K562 (cell line): ENCODE measurements around the gene ADPGK. TPM values are rescaled to one million over a fixed set of nuclear protein-coding genes. Genes with fewer than 3 reads are reported as not detected.

ENCODE experiments used
- CCNT2 ChIP-seq: IDR thresholded peaks from 2 replicates; pipeline ENCODE4 v1.6.1; 2011; ENCODE audit warnings: borderline replicate concordance, low read depth, mild to moderate bottlenecking, moderate library complexity, mixed read lengths, low read length; ENCODE audit not compliant: insufficient read length; ENCODE audit errors: extremely low read depth
- CREBBP ChIP-seq: IDR thresholded peaks from one replicate; pipeline ENCODE4 v1.6.1; 2012; ENCODE audit warnings: low read depth, mild to moderate bottlenecking, control low read depth, inconsistent platforms, low read length
- DIDO1 ChIP-seq: fragments of 450-650 bp; IDR thresholded peaks from 2 replicates; pipeline ENCODE4 v1.6.1; 2016; ENCODE audit warnings: low read depth, missing biosample characterization, missing genetic modification characterization
- E2F6 ChIP-seq, 2 experiments: IDR thresholded peaks; 2 replicates each; pipeline ENCODE4 v1.6.1; 2011; ENCODE audit warnings: borderline replicate concordance in 1 of 2, control low read depth in 1 of 2, low read depth in 1 of 2, low read length in 1 of 2, mild to moderate bottlenecking in 1 of 2, mixed read lengths in 1 of 2, moderate library complexity in 1 of 2; ENCODE audit not compliant: insufficient read depth in 1 of 2, insufficient read length in 1 of 2, poor library complexity in 1 of 2, severe bottlenecking in 1 of 2; ENCODE audit errors: extremely low read depth in 1 of 2
- ELF2 ChIP-seq: fragments of 250-450 bp; sonication (Bioruptor Pico); IDR thresholded peaks from 2 replicates; pipeline ENCODE4 v1.5.0; 2021; ENCODE audit warnings: mild to moderate bottlenecking
- GTF3C2 ChIP-seq: IDR thresholded peaks from 3 replicates; pipeline ENCODE4 v1.6.1; 2011; ENCODE audit warnings: borderline replicate concordance, mild to moderate bottlenecking, moderate library complexity; ENCODE audit not compliant: insufficient read length; ENCODE audit errors: extremely low read depth
- HOXB6 ChIP-seq: fragments of 250-450 bp; sonication (Bioruptor Pico); IDR thresholded peaks from 2 replicates; pipeline ENCODE4 v1.5.1; 2022; ENCODE audit warnings: mild to moderate bottlenecking, borderline replicate concordance
- MBD1 ChIP-seq: fragments of 250-450 bp; sonication (Bioruptor Pico); IDR thresholded peaks from 2 replicates; pipeline ENCODE4 v1.8.0; 2022; ENCODE audit warnings: inconsistent platforms
- MYNN ChIP-seq, 2 experiments: sonication (generic); formaldehyde crosslinking in 1 of 2; IDR thresholded peaks; 2 replicates each; pipeline versions ENCODE4 v1.5.0 to v1.6.1; 2016 to 2020; ENCODE audit warnings: antibody characterized with exemption in 1 of 2, missing genetic modification reagents in 1 of 2
- NCOA2 ChIP-seq, 2 experiments: fragments of 450-650 bp; IDR thresholded peaks; 2 replicates each; pipeline ENCODE4 v1.6.1; 2018; ENCODE audit warnings: mild to moderate bottlenecking in 2 of 2, moderate library complexity in 1 of 2; ENCODE audit not compliant: partially characterized antibody in 2 of 2
- SMAD4 ChIP-seq: fragments of 250-450 bp; sonication (Bioruptor Pico); conservative IDR thresholded peaks from 2 replicates; pipeline ENCODE4 v1.8.0; 2021; ENCODE audit warnings: inconsistent platforms, mild to moderate bottlenecking, moderate library complexity
- SMC3 ChIP-seq: conservative IDR thresholded peaks from 2 replicates; pipeline ENCODE4 v1.6.1; 2011; ENCODE audit warnings: low read depth, low read length, improper control_type of control experiment; ENCODE audit not compliant: insufficient read depth
- TEAD2 ChIP-seq: fragments of 450-650 bp; IDR thresholded peaks from 2 replicates; pipeline ENCODE4 v1.6.1; 2016; ENCODE audit warnings: missing genetic modification characterization, control low read depth, missing compliant biosample characterization
- ZBTB2 ChIP-seq: fragments of 450-650 bp; IDR thresholded peaks from 2 replicates; pipeline ENCODE4 v1.6.1; 2016; ENCODE audit warnings: antibody characterized with exemption
- ZFP30 ChIP-seq: fragments of 250-450 bp; sonication (Bioruptor Pico); IDR thresholded peaks from 2 replicates; pipeline ENCODE4 v1.8.0; 2022; ENCODE audit warnings: moderate library complexity, mild to moderate bottlenecking, inconsistent platforms, borderline replicate concordance
- ZNF143 ChIP-seq: sonication (generic); formaldehyde crosslinking; IDR thresholded peaks from 2 replicates; pipeline ENCODE4 v1.9.0; 2022; ENCODE audit warnings: mild to moderate bottlenecking, missing genetic modification reagents
- ZNF347 ChIP-seq: fragments of 450-650 bp; formaldehyde crosslinking; IDR thresholded peaks from 2 replicates; pipeline ENCODE4 v1.4.0; 2020; ENCODE audit warnings: low read depth, mild to moderate bottlenecking, moderate library complexity
- ZNF583 ChIP-seq: fragments of 250-450 bp; sonication (Bioruptor Pico); IDR thresholded peaks from 2 replicates; pipeline ENCODE4 v1.4.0; 2020
- polyA plus RNA-seq, 8 experiments: library from polyadenylated mRNA; depleted of rRNA in 4 of 8; stranded (reverse) in 5 of 8; unstranded in 3 of 8; fragments of >200 nt; fragmentation: Nextera tagmentation in 2 of 8; fragmentation: Illumina TruSeq in 1 of 8; extraction: Ambion mirVana in 2 of 8; extraction: Trizol in 1 of 8; gene quantifications; 2 replicates each; pipeline versions ENCODE4 v1.2.1 to v1.2.3, GENCODE V29; 2011 to 2014; ENCODE audit warnings: inconsistent platforms in 1 of 8, missing spikeins in 1 of 8
- total RNA-seq, 7 experiments: library from RNA; depleted of rRNA in 6 of 7; stranded (reverse); fragments of >200 nt in 6 of 7; fragmentation: Illumina TruSeq in 2 of 7; extraction: Trizol in 2 of 7; gene quantifications; 2 replicates each; pipeline versions ENCODE4 v1.2.1 to v1.2.3, GENCODE V29; 2011 to 2021; ENCODE audit warnings: low replicate concordance in 1 of 7

Gene ADPGK
- total and polyA plus RNA-seq, 9 of the 15 experiments (the other 6 are each of a cell fraction or from before 2014, with no cell fraction given) = 13.4 to 97.4 (median 48.5) TPM

GRCh38 chr15:72783640-72784455 lies at the start of gene ADPGK (continued):
- peak; percentile 8 to 13 for TF ChIP-seq E2F6 (IDR thresholded peaks at IDR 0.05; ENCODE audit: borderline replicate concordance in 1 of 2, extremely low read depth in 1 of 2, insufficient read depth in 1 of 2, insufficient read length in 1 of 2, low read depth in 1 of 2, low read length in 1 of 2, poor library complexity in 1 of 2, severe bottlenecking in 1 of 2)
- TF ChIP-seq MYNN (IDR thresholded peaks at IDR 0.05) = no peak
- no peak for TF ChIP-seq MYNN (CRISPR knock-in tag; IDR thresholded peaks at IDR 0.05)
- TF ChIP-seq ZNF583 (CRISPR knock-in tag) = no peak
- no peak for TF ChIP-seq ZNF143 (CRISPR knock-in tag)
- 0 out of 2 replicates have a peak, but pooled peaks have one; percentile 43 for TF ChIP-seq SMAD4
- no peak for TF ChIP-seq HOXB6 (CRISPR knock-in tag)
- no peak for TF ChIP-seq NCOA2 (IDR thresholded peaks at IDR 0.05; ENCODE audit: partially characterized antibody in 2 of 2)
- peak; percentile 100 for TF ChIP-seq ELF2
- peak; percentile 35; the same call in 1 of the 2 replicates for TF ChIP-seq SMC3
- TF ChIP-seq ZFP30 (CRISPR knock-in tag) = no peak
- peak; percentile 90 for TF ChIP-seq DIDO1 (tag)
- peak; percentile 45 for TF ChIP-seq CCNT2
- no peak for TF ChIP-seq CREBBP
- TF ChIP-seq GTF3C2 = no peak
- TF ChIP-seq TEAD2 = no peak
- no peak for TF ChIP-seq ZNF347 (CRISPR knock-in tag)
- no peak for TF ChIP-seq MBD1 (CRISPR knock-in tag)
- peak; percentile 47; the same call in 1 of the 2 replicates for TF ChIP-seq ZBTB2
